ENCODE data around the gene ARRDC3.
"Not testable (repeated sequence)": the region's sequence is repeated elsewhere in the genome, so short reads cannot be mapped to it uniquely, and the experiment has no call there.

Gene ARRDC3

GRCh38 chr5:91386120-91386519 is 3.0 kb upstream of the ARRDC3 start:
- DNase-seq (ENCODE audit: low read depth): no peak
- no peak for TF ChIP-seq CTCF (IDR thresholded peaks at IDR 0.05; ENCODE audit: insufficient read depth, low read depth, low read length, missing control alignments)
- H3K4me3 ChIP-seq (ENCODE audit: low read length): no peak overlapping the region

- not testable (repeated sequence) for H3K4me3 ChIP-seq (ENCODE audit: low read length); DNase-seq (ENCODE audit: low read depth)
Measured at GRCh38 chr5:91385596-91385995, 2.5 kb upstream of the ARRDC3 start.

- TF ChIP-seq CTCF (IDR thresholded peaks at IDR 0.05; ENCODE audit: insufficient read depth, low read depth, low read length, missing control alignments): peak; percentile 90
- peak overlapping the region; percentile 84 for H3K4me3 ChIP-seq (ENCODE audit: low read length)
- DNase-seq (ENCODE audit: low read depth): peak; percentile 93
Measured at GRCh38 chr5:91384671-91385430, 1.7 kb upstream of the ARRDC3 start.

GRCh38 chr5:91383956-91384300 is 811 bp upstream of the ARRDC3 start:
- TF ChIP-seq CTCF (IDR thresholded peaks at IDR 0.05; ENCODE audit: insufficient read depth, low read depth, low read length, missing control alignments): no peak
- peak; percentile 34 for DNase-seq (ENCODE audit: low read depth)
- H3K4me3 ChIP-seq (ENCODE audit: low read length): peak overlapping the region; percentile 84

GRCh38 chr5:91382530-91383026 is 539 bp downstream of the ARRDC3 start:
- peak overlapping the region; percentile 84 for H3K4me3 ChIP-seq (ENCODE audit: low read length)
- TF ChIP-seq CTCF (IDR thresholded peaks at IDR 0.05; ENCODE audit: insufficient read depth, low read depth, low read length, missing control alignments): no peak
- DNase-seq (ENCODE audit: low read depth): peak; percentile 50

GRCh38 chr5:91381774-91382359 is 1.2 kb downstream of the ARRDC3 start:
- DNase-seq (ENCODE audit: low read depth): peak; percentile 85
- TF ChIP-seq CTCF (IDR thresholded peaks at IDR 0.05; ENCODE audit: insufficient read depth, low read depth, low read length, missing control alignments): no peak
- H3K4me3 ChIP-seq (ENCODE audit: low read length): peak overlapping the region; percentile 84

GRCh38 chr5:91381239-91381773 is 1.8 kb downstream of the ARRDC3 start:
- TF ChIP-seq CTCF (IDR thresholded peaks at IDR 0.05; ENCODE audit: insufficient read depth, low read depth, low read length, missing control alignments): no peak
- DNase-seq (ENCODE audit: low read depth): no peak
- H3K4me3 ChIP-seq (ENCODE audit: low read length): peak overlapping the region; percentile 84

Measured in epithelial cell of esophagus (primary cell).